Hippocampal formation (tissue), 2 donors: ENCODE data around the gene ISG15.
"Not testable (repeated sequence)": the region's sequence is repeated elsewhere in the genome, so short reads cannot be mapped to it uniquely, and the experiment has no call there.

ENCODE experiments used
- DNase-seq, 2 donors: peaks; one replicate each; lab custom pipeline; 2025; lab: John Stamatoyannopoulos, UW

ISG15 gene

DNA sequence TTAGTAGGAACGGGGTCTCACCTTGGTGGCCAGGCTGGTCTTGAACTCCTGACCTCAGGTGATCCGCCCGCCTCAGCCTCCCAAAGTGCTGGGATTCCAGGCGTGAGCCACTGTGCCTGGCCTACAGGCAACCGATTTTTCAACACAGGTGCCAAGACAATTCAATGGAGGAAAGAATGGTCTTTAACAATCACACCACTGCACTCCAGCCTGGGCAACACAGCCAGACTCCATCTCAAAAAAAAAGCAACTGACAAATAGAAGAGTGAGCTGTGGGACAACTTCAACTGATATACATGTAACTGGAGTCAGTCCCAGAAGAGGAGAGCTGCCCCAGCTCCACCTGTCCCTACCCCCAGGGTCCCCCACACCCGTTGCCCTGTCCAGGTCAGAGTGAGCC, 18.8 kb upstream of the ISG15 start:
- not testable (repeated sequence) for DNase-seq

- no peak for DNase-seq
Measured at GRCh38 chr1:995665-996633, 17.3 kb upstream of the ISG15 start.

GRCh38 chr1:996851-997712, 16.2 kb upstream of the ISG15 start:
- DNase-seq: no peak

DNA sequence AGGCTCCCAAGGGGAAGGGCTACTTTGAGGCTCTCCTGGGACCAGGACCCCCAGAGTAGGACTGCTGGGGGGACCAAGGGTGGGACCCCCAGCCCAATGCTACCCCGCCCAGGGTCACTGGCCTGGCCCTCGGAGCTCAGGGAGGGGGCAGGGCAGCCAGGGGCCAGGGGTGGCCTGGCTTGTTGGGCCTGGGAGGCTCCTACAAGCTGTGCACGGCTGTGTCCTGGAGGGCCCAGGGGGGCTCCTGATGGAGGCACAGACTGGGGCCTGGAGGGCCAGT, 15.6 kb upstream of the ISG15 start:
- no peak for DNase-seq

DNA sequence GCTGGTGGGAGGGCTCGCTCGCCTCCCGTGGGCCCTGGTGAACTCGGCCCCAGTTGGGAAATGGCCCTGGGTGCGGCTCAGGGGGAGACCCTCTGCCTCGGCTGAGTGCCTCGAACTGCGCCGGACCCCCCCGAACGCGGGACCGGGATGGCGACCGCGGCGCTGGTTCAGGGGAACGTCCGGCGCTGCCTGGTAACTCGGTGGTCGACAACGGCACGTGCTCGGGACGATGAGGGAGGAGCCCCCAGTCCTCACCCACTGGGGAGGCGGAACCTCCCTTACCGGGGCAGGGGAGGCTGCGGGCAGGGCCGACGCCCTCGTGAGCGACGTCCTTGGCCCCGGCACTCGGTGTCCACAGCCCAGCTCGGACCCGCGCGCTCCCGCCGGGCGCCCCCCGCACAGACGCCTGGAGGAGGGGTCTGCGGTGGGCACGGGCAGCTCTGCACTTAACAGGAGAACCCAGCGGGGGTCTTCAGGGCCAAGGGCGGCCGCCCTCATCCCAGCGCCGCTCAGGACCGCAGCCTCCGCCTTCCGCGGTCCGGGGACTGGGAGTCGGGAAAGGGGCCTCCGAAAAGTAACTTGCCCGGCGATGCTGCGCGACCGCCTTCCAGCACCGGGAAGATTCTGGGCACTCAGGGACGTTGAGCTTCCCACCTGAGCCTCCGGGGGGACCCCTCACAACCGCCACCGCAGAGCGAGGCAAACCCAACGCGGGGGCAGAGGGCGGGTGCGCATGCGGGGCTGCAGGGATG, 15.1 kb upstream of the ISG15 start:
- DNase-seq: no peak

GRCh38 chr1:998745-998994, 14.6 kb upstream of the ISG15 start:
- DNase-seq: no peak

GRCh38 chr1:998995-999724, 14.1 kb upstream of the ISG15 start:
- no peak for DNase-seq

GRCh38 chr1:999725-1000356, 13.5 kb upstream of the ISG15 start, which contains the start of gene HES4:
Gene HES4 (minus strand): TSS chr1:1000097. CDS start chr1:999973, 124 bp downstream.
- peak in 1 of 2 donors; percentile 56 for DNase-seq

DNA sequence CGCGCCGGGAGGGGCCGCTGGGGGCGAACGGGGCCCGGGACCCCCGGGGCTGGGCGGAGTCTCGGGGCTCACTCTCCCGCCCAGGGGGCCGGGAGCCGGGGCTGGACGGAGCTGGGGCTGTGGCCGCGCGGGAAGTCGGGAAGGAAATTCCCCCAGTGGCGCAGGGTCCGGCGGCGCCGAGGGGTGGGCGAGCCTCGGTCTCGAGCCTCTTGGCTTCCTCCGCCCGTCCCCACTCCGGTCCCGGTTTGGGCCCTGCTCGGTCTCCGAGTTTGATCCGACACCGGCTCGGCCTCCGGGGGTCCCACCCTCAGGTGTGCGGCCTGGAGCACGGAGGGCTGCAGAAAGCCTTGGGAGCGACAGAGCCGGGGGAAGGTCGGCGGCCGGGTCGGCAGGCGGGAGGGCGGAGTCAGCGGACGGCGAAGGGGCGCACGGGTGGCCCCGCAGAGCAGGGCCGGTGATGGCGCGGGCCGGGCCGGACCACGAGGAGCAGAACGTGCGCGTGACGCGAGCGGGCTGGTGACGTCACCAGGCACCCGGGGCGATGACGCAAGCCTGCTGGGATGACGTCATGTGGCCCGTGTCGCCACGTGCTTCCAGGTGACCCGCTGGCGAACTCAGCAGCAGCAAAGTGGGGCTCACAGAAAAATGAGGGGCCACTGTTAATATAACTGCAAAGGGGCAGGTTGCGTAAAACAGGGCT, 12.8 kb upstream of the ISG15 start:
- peak in 1 of 2 donors; percentile 54 for DNase-seq

DNA sequence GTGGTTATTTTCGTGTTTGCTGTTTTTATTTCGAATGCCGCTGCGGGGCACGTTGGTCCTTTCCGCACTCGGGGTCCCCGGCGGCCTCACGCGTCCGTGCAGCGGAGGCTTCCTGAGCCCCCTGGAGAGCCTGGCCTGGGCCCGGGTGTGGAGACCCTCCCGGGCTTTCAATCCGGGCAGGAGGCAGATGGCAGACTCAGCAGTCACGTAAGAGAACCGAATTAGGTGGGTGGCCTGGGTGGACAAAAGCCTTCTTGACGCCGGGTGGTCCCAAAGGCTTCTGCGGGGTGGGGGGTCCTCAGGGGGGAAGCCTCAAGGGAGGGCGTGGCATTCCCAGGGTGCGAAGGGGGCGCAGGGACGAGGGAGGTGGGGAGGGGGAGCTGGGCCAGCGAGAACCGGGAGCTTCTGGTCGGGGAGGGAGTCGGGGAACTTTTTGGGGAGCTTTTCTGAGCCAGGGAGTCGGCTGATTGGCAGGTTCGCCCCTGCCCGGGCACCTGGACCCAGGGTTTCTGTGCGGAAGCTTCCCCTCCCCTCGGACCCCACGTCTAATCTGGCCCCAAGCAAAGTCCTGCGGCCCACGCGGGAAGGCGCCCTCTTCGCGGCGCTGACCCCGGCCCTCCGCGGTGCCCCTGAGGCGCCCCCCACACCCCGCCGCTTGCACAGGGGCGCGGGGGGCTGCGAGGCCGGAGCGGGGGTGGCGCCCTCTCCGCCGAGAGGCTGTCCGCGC, 12.1 kb upstream of the ISG15 start:
- DNase-seq: no peak

DNA sequence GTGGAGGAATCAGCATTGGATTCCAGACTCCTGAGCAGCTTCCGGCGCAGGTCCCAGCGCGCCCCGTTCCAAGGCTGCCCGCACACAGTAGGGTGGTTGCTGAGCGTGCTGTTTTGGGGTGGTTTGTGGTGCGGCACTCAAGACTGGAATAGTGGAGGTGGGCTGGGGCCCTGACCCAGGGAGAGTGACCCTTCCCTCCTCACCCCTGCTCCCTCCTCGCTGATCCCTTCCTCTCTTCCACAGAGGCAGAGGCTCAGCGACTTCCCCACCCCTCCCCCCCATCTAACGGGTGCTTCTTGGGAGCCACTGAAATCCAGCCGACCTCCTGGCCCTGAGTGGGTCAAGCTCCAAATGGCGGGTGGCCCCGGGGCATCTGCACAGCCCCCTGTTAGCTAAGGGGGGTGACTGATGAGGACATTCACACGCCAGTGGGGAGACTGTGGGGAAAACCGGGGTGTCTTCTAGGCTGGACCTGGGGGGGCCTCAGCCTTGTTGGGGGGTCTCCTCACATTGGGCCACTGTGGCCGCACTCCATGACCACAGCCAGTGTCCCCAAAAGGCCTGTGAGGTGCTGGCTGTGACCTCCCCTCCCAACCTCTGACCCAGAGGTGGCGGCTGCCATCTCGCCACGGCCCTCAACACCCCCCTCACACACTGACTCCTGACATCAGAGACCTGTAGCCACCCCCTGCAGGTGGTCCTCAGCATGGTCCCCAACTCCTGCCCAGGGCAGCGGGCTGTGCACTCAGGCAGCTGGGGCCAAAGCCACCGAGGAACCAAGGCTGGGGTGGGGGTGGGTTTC, 9.5 kb upstream of the ISG15 start:
- no peak for DNase-seq

- no peak for DNase-seq
Measured at GRCh38 chr1:1004420-1004779, 8.9 kb upstream of the ISG15 start.

DNA sequence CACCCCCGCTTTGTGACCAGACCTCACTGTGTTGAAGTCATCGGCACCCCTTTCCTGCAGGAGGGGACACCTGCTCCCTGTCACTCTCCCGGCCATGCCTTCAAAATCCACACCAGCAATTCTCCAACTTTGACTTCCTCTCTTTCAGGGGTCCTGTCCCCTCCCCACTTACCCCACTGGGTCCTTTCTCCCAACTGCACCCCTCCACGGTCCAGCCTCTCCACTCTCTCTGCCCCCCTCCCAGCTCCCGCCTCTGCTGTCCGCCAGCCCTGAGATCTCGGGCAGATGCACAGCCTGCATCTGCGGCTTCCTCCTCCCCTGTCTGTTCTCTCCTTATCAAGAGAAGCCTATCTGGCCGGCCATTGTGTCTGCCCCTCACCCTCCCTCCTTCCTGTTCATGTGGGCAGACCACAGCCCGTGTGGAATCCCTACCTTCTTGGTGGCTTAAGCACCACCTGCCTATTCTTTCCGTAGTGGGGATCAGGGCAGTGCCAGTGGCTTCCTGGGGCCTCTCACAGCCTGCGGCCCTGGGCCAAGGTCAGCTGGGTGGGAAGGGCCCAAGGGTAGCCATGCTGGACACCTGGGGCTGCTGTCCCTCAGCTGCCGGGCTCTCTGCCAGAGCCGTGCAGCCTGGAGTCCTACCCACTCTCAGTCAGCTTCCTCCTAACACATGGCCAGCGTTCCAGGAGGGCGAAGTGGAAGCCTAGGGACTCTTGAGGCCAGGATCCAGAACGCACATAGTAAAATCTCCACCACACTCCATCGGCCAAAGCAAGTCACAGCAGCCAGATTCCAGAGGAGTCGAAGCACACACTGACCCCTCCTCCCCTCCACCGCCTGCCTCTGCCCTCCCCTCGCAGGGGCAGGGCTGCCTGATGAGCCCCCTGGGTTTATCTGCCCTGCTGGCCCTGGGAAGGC, 8.3 kb upstream of the ISG15 start:
- DNase-seq: no peak

DNA sequence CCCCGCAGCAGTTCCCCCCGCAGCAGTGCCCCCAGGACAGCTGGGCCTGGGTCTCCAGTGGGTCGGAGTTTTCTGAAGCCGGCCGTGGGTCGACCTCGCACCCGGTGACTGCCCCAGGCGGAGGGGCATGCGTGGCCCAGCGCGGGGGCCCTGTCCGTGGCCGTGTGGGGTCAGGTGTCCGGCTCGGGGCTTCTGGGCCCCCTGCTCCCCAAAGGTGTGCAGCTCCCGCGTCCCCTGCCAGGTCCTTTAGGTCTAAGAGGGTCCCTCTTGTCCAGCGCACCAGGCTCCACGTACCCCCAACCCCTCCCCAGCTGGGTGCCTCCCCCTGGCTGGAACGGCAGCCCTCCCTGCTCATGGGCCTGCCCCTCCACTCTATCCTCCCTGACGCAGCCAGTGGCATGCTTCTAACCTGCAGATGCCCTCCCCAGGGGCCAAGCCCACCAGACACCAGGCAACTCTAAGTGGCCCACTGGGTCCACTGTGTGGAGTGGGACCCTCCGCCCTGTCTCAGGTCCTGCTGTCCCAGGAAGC, 7.5 kb upstream of the ISG15 start:
- no peak for DNase-seq

- DNase-seq: no peak
Measured at GRCh38 chr1:1006305-1007159, 6.8 kb upstream of the ISG15 start.

GRCh38 chr1:1010131-1010530, 3.2 kb upstream of the ISG15 start:
- DNase-seq: not testable (repeated sequence)

DNA sequence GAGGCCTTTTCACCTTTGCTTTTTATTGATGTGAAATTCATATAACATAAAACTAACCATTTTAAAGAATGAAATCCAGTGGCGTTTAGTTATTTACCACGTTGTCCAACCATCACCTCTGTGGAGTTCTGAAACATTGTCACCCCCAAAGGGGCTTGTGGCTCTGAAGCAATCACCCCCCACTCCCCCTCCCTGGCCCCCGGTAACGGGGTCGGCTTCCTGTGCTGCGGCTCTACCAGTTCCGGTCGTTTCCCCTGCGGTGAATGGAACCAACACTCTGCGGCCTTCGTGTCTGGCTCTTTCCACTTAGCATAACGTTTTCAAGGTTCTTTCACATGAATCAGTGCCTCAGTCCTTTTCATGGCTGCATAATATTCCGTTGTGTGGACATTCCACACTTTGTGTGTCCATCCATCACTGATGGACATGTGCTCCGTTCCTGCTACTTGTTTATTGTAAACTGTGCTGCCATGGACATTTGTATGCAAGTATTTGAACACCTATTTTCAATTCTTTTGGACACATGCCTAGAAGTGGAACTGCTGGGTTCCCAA, 1.8 kb upstream of the ISG15 start:
- DNase-seq: no peak
